Astrocyte of the cerebellum (primary cell): ENCODE measurements around the gene ANO6.
A peak's percentile ranks its signal among the peaks of the same experiment; 100 is the strongest.
"Not testable (repeated sequence)": the region's sequence is repeated elsewhere in the genome, so short reads cannot be mapped to it uniquely, and the experiment has no call there.

ENCODE experiments used
- DNase-seq: peaks from one replicate; pipeline ENCODE4 v3.0.0-alpha.2; 2011; ENCODE audit warnings: low read depth
- H3K4me3 ChIP-seq: 2 replicates; pipeline ENCODE4 v1.5.1; 2011; ENCODE audit warnings: mild to moderate bottlenecking, low read depth, low read length, moderate library complexity
- CTCF ChIP-seq: IDR thresholded peaks from 2 replicates; pipeline ENCODE4 v1.5.1; 2012; ENCODE audit warnings: low read length, low read depth, moderate library complexity, mild to moderate bottlenecking; ENCODE audit errors: missing control alignments
- in situ Hi-C: cut with HindIII; loops from 2 replicates; pipeline ENCODE4 v1.10.0; 2017; ENCODE audit warnings: low sequenced_read_pairs

ANO6 gene

GRCh38 chr12:45381351-45381750 is 165.5 kb downstream of the ANO6 start:
- H3K4me3 ChIP-seq = no peak overlapping the region
- DNase-seq = no peak
- in situ Hi-C loops = loop anchor here (10.0 kb wide), 1 partner anchor 207 kb away; no protein-coding TSS in a partner anchor
- TF ChIP-seq CTCF = no peak

DNA sequence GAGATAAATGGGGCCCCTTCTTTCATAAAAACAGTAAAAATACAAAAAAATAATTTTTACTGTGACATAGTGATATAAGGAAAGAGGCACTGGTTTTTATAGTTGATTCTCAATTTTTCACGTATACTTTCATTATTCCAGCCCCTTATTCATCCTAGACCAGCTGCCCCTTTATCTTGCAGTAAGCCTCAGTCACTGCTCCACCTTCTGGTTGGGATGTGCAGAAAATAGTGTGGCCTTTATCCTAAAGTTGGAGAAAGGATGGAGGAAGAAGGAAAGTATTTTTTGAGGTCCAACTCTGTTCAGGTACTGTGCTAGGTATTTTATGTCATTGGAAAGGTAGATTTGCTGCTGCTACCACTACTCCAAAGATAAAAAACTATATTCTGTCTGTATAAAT is 172.7 kb downstream of the ANO6 start:
- in situ Hi-C loops = loop anchor here (10.0 kb wide), 1 partner anchor 214 kb away; no protein-coding TSS in a partner anchor
- H3K4me3 ChIP-seq = no peak overlapping the region
- peak; percentile 43 for DNase-seq
- peak; percentile 81 for TF ChIP-seq CTCF

DNA sequence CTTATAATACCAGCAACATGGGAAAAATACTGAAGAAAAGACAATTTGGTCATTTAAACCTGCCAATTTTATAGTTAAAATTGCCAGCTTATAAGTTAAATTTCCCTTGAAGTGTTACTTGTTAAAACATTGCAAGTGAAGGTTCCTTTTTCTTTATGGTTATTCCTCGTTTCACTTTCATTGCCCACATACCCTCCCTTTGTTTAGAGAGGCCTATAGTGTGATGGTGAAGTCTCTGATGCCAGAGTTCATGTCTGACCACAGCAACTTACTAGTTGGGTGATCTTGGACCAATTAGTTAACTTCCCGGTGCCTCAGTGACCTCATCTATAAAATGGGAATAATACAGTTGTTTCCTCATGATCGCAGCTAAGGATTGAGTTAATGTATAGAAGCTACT is 173.5 kb downstream of the ANO6 start:
- H3K4me3 ChIP-seq = no peak overlapping the region
- no peak for TF ChIP-seq CTCF
- no peak for DNase-seq
- in situ Hi-C loops = loop anchor here (10.0 kb wide), 1 partner anchor 215 kb away; no protein-coding TSS in a partner anchor

GRCh38 chr12:45397499-45397898 is 181.6 kb downstream of the ANO6 start:
- in situ Hi-C loops, H3K4me3 ChIP-seq, DNase-seq: not testable (repeated sequence)

GRCh38 chr12:45398552-45398951 is 182.7 kb downstream of the ANO6 start:
- no peak for DNase-seq
- no peak overlapping the region for H3K4me3 ChIP-seq
- no peak for TF ChIP-seq CTCF
- in situ Hi-C loops = no loop called here

DNA sequence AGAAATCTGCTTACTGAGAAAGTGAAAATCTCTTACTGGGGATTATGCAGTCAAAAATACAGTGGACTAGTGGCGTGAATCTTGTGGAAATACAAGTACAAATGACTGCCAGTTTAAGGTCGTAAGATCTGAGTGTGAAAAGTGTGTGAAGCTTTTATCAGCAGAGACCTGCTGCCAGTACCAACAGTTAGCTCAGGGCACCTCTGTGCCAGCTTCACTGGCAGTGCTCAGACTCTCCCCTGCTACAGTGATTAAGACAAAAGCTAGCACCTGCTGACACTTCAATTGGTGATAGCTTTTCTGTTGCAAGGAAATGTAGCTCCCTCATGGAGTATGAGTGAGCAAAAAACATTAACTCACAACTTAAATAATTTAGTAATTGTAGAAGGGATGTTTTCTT is 185.1 kb downstream of the ANO6 start:
- in situ Hi-C loops = no loop called here

GRCh38 chr12:45402288-45402687 is 186.4 kb downstream of the ANO6 start:
- TF ChIP-seq CTCF = no peak
- no peak for DNase-seq
- in situ Hi-C loops = no loop called here
- H3K4me3 ChIP-seq = no peak overlapping the region

More for the DNA sequence above, 185.1 kb downstream of the ANO6 start:
- H3K4me3 ChIP-seq = no peak overlapping the region
- no peak for TF ChIP-seq CTCF
- DNase-seq = no peak
